ENCODE measurements around the gene ABCC4. TPM values are rescaled to one million over a fixed set of nuclear protein-coding genes. Genes with fewer than 3 reads are reported as not detected.
"Not testable (repeated sequence)": the region's sequence is repeated elsewhere in the genome, so short reads cannot be mapped to it uniquely, and the experiment has no call there.

ABCC4 gene
- total RNA-seq, 1 experiment from 2014 or later = 32.3 TPM

- Histone ChIP-seq H3K79me2 (ENCODE audit: low read length) (peaks cover under 1% of the 10 kb centered on the region; the same call in 1 of the 2 replicates), H3K9me3 (ENCODE audit: low read length) (no peaks in the 10 kb centered on the region), H3K4me2 (ENCODE audit: low read depth, low read length, poor library complexity, severe bottlenecking) (no peak overlapping the region), H3K4me3 (ENCODE audit: low read length) (no peak overlapping the region), H3K27me3 (ENCODE audit: low read length) (no peaks in the 10 kb centered on the region), H3K9ac (ENCODE audit: low read length) (no peak overlapping the region), H2AFZ (ENCODE audit: low read length) (no peak overlapping the region), H3K4me1 (ENCODE audit: low read length) (no peaks in the 10 kb centered on the region), H4K20me1 (ENCODE audit: insufficient read depth, low read depth, low read length) (no peaks in the 10 kb centered on the region), H3K9me2 (replicated peaks; ENCODE audit: insufficient read depth, low read length) (no peaks in the 10 kb centered on the region), H3K27ac (ENCODE audit: low read length) (no peak overlapping the region), H3K36me3 (ENCODE audit: insufficient read depth, low read length) (peaks cover 10% of the 10 kb centered on the region; the same call in 1 of the 2 replicates)
- no peak for DNase-seq
These were observed 124.5 kb downstream of the ABCC4 start for GRCh38 chr13:95176611-95177259.

- Histone ChIP-seq H3K27ac (ENCODE audit: low read length) (no peak overlapping the region), H3K4me3 (ENCODE audit: low read length) (no peak overlapping the region), H3K9ac (ENCODE audit: low read length) (no peak overlapping the region), H3K4me1 (ENCODE audit: low read length) (no peaks in the 10 kb centered on the region), H3K9me3 (ENCODE audit: low read length) (no peaks in the 10 kb centered on the region), H4K20me1 (ENCODE audit: insufficient read depth, low read depth, low read length) (no peaks in the 10 kb centered on the region), H3K79me2 (ENCODE audit: low read length) (no peaks in the 10 kb centered on the region), H3K36me3 (ENCODE audit: insufficient read depth, low read length) (peaks cover 10% of the 10 kb centered on the region; the same call in 1 of the 2 replicates), H3K4me2 (ENCODE audit: low read depth, low read length, poor library complexity, severe bottlenecking) (no peak overlapping the region), H3K9me2 (replicated peaks; ENCODE audit: insufficient read depth, low read length) (no peaks in the 10 kb centered on the region), H2AFZ (ENCODE audit: low read length) (no peak overlapping the region), H3K27me3 (ENCODE audit: low read length) (no peaks in the 10 kb centered on the region)
- no peak for DNase-seq
These were observed 126.7 kb downstream of the ABCC4 start for GRCh38 chr13:95174517-95174916.

- no peak overlapping the region for H3K9ac ChIP-seq (ENCODE audit: low read length)
- H3K9me2 ChIP-seq (replicated peaks; ENCODE audit: insufficient read depth, low read length) = no peaks in the 10 kb centered on the region
- H3K27me3 ChIP-seq (ENCODE audit: low read length) = no peaks in the 10 kb centered on the region
- H3K4me1 ChIP-seq (ENCODE audit: low read length) = no peaks in the 10 kb centered on the region
- no peaks in the 10 kb centered on the region for H3K9me3 ChIP-seq (ENCODE audit: low read length)
- H3K36me3 ChIP-seq (ENCODE audit: insufficient read depth, low read length) = peaks cover 9% of the 10 kb centered on the region; the same call in 1 of the 2 replicates
- H4K20me1 ChIP-seq (ENCODE audit: insufficient read depth, low read depth, low read length) = no peaks in the 10 kb centered on the region
- no peak for DNase-seq
- H3K4me2 ChIP-seq (ENCODE audit: low read depth, low read length, poor library complexity, severe bottlenecking) = no peak overlapping the region
- no peaks in the 10 kb centered on the region for H3K79me2 ChIP-seq (ENCODE audit: low read length)
- H3K4me3 ChIP-seq (ENCODE audit: low read length) = no peak overlapping the region
- H3K27ac ChIP-seq (ENCODE audit: low read length) = no peak overlapping the region
- H2AFZ ChIP-seq (ENCODE audit: low read length) = no peak overlapping the region
These were observed 133.1 kb downstream of the ABCC4 start for GRCh38 chr13:95168191-95168590.

- not testable (repeated sequence) for H3K27ac ChIP-seq (ENCODE audit: low read length); DNase-seq; H3K9me2 ChIP-seq (replicated peaks; ENCODE audit: insufficient read depth, low read length); H3K4me1 ChIP-seq (ENCODE audit: low read length); H3K4me2 ChIP-seq (ENCODE audit: low read depth, low read length, poor library complexity, severe bottlenecking); H3K79me2 ChIP-seq (ENCODE audit: low read length); H3K36me3 ChIP-seq (ENCODE audit: insufficient read depth, low read length); H3K27me3 ChIP-seq (ENCODE audit: low read length); H2AFZ ChIP-seq (ENCODE audit: low read length); H3K9me3 ChIP-seq (ENCODE audit: low read length); H3K4me3 ChIP-seq (ENCODE audit: low read length); H4K20me1 ChIP-seq (ENCODE audit: insufficient read depth, low read depth, low read length); H3K9ac ChIP-seq (ENCODE audit: low read length)
These were observed 134.2 kb downstream of the ABCC4 start for GRCh38 chr13:95167003-95167402.

- Histone ChIP-seq H3K4me2 (ENCODE audit: low read depth, low read length, poor library complexity, severe bottlenecking) (no peak overlapping the region), H3K27me3 (ENCODE audit: low read length) (no peaks in the 10 kb centered on the region), H3K9me3 (ENCODE audit: low read length) (no peaks in the 10 kb centered on the region), H3K4me3 (ENCODE audit: low read length) (no peak overlapping the region), H2AFZ (ENCODE audit: low read length) (no peak overlapping the region), H3K9me2 (replicated peaks; ENCODE audit: insufficient read depth, low read length) (no peaks in the 10 kb centered on the region), H4K20me1 (ENCODE audit: insufficient read depth, low read depth, low read length) (no peaks in the 10 kb centered on the region), H3K9ac (ENCODE audit: low read length) (no peak overlapping the region), H3K79me2 (ENCODE audit: low read length) (no peaks in the 10 kb centered on the region), H3K36me3 (ENCODE audit: insufficient read depth, low read length) (peaks cover 17% of the 10 kb centered on the region; the same call in 1 of the 2 replicates), H3K27ac (ENCODE audit: low read length) (no peak overlapping the region), H3K4me1 (ENCODE audit: low read length) (no peaks in the 10 kb centered on the region)
- DNase-seq = no peak
These were observed 136.4 kb downstream of the ABCC4 start for GRCh38 chr13:95164830-95165229.

GRCh38 chr13:95160112-95160906 is 140.9 kb downstream of the ABCC4 start:
- Histone ChIP-seq H3K9me3 (ENCODE audit: low read length) (no peaks in the 10 kb centered on the region), H3K4me1 (ENCODE audit: low read length) (no peaks in the 10 kb centered on the region), H3K79me2 (ENCODE audit: low read length) (no peaks in the 10 kb centered on the region), H3K4me3 (ENCODE audit: low read length) (no peak overlapping the region), H3K4me2 (ENCODE audit: low read depth, low read length, poor library complexity, severe bottlenecking) (no peak overlapping the region), H2AFZ (ENCODE audit: low read length) (no peak overlapping the region), H3K9me2 (replicated peaks; ENCODE audit: insufficient read depth, low read length) (no peaks in the 10 kb centered on the region), H3K27me3 (ENCODE audit: low read length) (no peaks in the 10 kb centered on the region), H4K20me1 (ENCODE audit: insufficient read depth, low read depth, low read length) (no peaks in the 10 kb centered on the region), H3K9ac (ENCODE audit: low read length) (no peak overlapping the region), H3K27ac (ENCODE audit: low read length) (no peak overlapping the region), H3K36me3 (ENCODE audit: insufficient read depth, low read length) (peaks cover 17% of the 10 kb centered on the region; the same call in 1 of the 2 replicates)
- DNase-seq = no peak

- Histone ChIP-seq H3K36me3 (ENCODE audit: insufficient read depth, low read length) (peaks cover 12% of the 10 kb centered on the region; the same call in 1 of the 2 replicates), H3K27ac (ENCODE audit: low read length) (no peak overlapping the region), H3K4me2 (ENCODE audit: low read depth, low read length, poor library complexity, severe bottlenecking) (no peak overlapping the region), H3K9me2 (replicated peaks; ENCODE audit: insufficient read depth, low read length) (no peaks in the 10 kb centered on the region), H3K79me2 (ENCODE audit: low read length) (no peaks in the 10 kb centered on the region), H2AFZ (ENCODE audit: low read length) (no peak overlapping the region), H3K9me3 (ENCODE audit: low read length) (no peaks in the 10 kb centered on the region), H3K4me1 (ENCODE audit: low read length) (no peaks in the 10 kb centered on the region), H3K9ac (ENCODE audit: low read length) (no peak overlapping the region), H3K27me3 (ENCODE audit: low read length) (no peaks in the 10 kb centered on the region), H3K4me3 (ENCODE audit: low read length) (no peak overlapping the region), H4K20me1 (ENCODE audit: insufficient read depth, low read depth, low read length) (no peaks in the 10 kb centered on the region)
- no peak for DNase-seq
These were observed 141.8 kb downstream of the ABCC4 start for GRCh38 chr13:95159458-95159857.

- H3K9me3 ChIP-seq (ENCODE audit: low read length) = no peaks in the 10 kb centered on the region
- peaks cover 11% of the 10 kb centered on the region; the same call in 1 of the 2 replicates for H3K36me3 ChIP-seq (ENCODE audit: insufficient read depth, low read length)
- no peaks in the 10 kb centered on the region for H4K20me1 ChIP-seq (ENCODE audit: insufficient read depth, low read depth, low read length)
- no peak overlapping the region for H3K4me3 ChIP-seq (ENCODE audit: low read length)
- no peaks in the 10 kb centered on the region for H3K9me2 ChIP-seq (replicated peaks; ENCODE audit: insufficient read depth, low read length)
- no peaks in the 10 kb centered on the region for H3K27me3 ChIP-seq (ENCODE audit: low read length)
- no peaks in the 10 kb centered on the region for H3K79me2 ChIP-seq (ENCODE audit: low read length)
- H3K27ac ChIP-seq (ENCODE audit: low read length) = no peak overlapping the region
- H3K9ac ChIP-seq (ENCODE audit: low read length) = no peak overlapping the region
- no peaks in the 10 kb centered on the region for H3K4me1 ChIP-seq (ENCODE audit: low read length)
- H2AFZ ChIP-seq (ENCODE audit: low read length) = no peak overlapping the region
- no peak for DNase-seq
- no peak overlapping the region for H3K4me2 ChIP-seq (ENCODE audit: low read depth, low read length, poor library complexity, severe bottlenecking)
These were observed 145.0 kb downstream of the ABCC4 start for GRCh38 chr13:95156208-95156607.

Data from Karpas-422 (cell line).